D721Med (cell line): Measurements from ENCODE around the gene OPN1SW.

Experiments
- DNase-seq: peaks from one replicate; pipeline ENCODE4 v3.0.0; 2011; ENCODE audit warnings: low spot score; ENCODE audit not compliant: insufficient read length
- FAIRE-seq: peaks from 2 replicates; lab custom pipeline; 2011; peaks lifted over from hg19 to GRCh38; lab: Jason Lieb, UNC
- CTCF ChIP-seq: IDR thresholded peaks from 2 replicates; pipeline ENCODE4 v1.5.1; 2012; ENCODE audit warnings: mild to moderate bottlenecking, control low read depth; ENCODE audit not compliant: insufficient read depth; ENCODE audit errors: missing control alignments

Gene OPN1SW

GRCh38 chr7:128801667-128802418 is 26.2 kb upstream of the OPN1SW start:
- no peak for FAIRE-seq
- no peak for DNase-seq
- TF ChIP-seq CTCF, result no peak

- FAIRE-seq (no peak), DNase-seq (no peak)
- TF ChIP-seq CTCF, result no peak
Observed at GRCh38 chr7:128801003-128801402, 25.4 kb upstream of the OPN1SW start.

- TF ChIP-seq CTCF, result no peak
- DNase-seq (no peak), FAIRE-seq (no peak)
Observed at GRCh38 chr7:128800567-128800966, 25.0 kb upstream of the OPN1SW start.

GRCh38 chr7:128799451-128799850 is 23.9 kb upstream of the OPN1SW start:
- FAIRE-seq, result no peak
- TF ChIP-seq CTCF, result no peak
- no peak for DNase-seq

GRCh38 chr7:128796327-128796726 is 20.7 kb upstream of the OPN1SW start:
- no peak for TF ChIP-seq CTCF
- FAIRE-seq, result no peak
- no peak for DNase-seq

- TF ChIP-seq CTCF, result no peak
- DNase-seq, result no peak
- FAIRE-seq, result no peak
Observed at GRCh38 chr7:128795129-128795528, 19.5 kb upstream of the OPN1SW start.

- TF ChIP-seq CTCF, result no peak
- DNase-seq (no peak), FAIRE-seq (no peak)
Observed at GRCh38 chr7:128794436-128794835, 18.8 kb upstream of the OPN1SW start.
